HepG2 (cell line): ENCODE data around the gene SPTY2D1. TPM values are rescaled to one million over a fixed set of nuclear protein-coding genes. Genes with fewer than 3 reads are reported as not detected.

Experiments used
- ATF2 ChIP-seq: sonication (generic); formaldehyde crosslinking; IDR thresholded peaks from 2 replicates; pipeline ENCODE4 v1.4.0; 2020; ENCODE audit warnings: missing genetic modification reagents
- CREBL2 ChIP-seq: sonication (generic); formaldehyde crosslinking; IDR thresholded peaks from 2 replicates; pipeline ENCODE4 v1.8.1; 2023; ENCODE audit warnings: missing genetic modification reagents, mild to moderate bottlenecking, borderline replicate concordance
- FOXK2 ChIP-seq: fragments of 450-650 bp; IDR thresholded peaks from 2 replicates; pipeline ENCODE4 v1.6.1; 2016
- GTF2F1 ChIP-seq: fragments of 150-350 bp; IDR thresholded peaks from 2 replicates; pipeline ENCODE4 v1.6.1; 2014; ENCODE audit warnings: low read length
- HIVEP1 ChIP-seq: sonication (generic); formaldehyde crosslinking; IDR thresholded peaks from 2 replicates; pipeline ENCODE4 v1.4.0; 2020; ENCODE audit warnings: mild to moderate bottlenecking, missing genetic modification reagents
- MAX ChIP-seq: IDR thresholded peaks from 2 replicates; pipeline ENCODE4 v1.6.1; 2012; ENCODE audit warnings: inconsistent platforms
- MYPOP ChIP-seq: sonication (generic); formaldehyde crosslinking; IDR thresholded peaks from 2 replicates; pipeline ENCODE4 v1.8.1; 2023; ENCODE audit warnings: mild to moderate bottlenecking, moderate library complexity, missing genetic modification reagents
- PAX8 ChIP-seq: sonication (generic); formaldehyde crosslinking; IDR thresholded peaks from 2 replicates; pipeline ENCODE4 v1.8.0; 2022; ENCODE audit warnings: mild to moderate bottlenecking, missing genetic modification reagents, borderline replicate concordance
- PBX3 ChIP-seq: sonication (generic); formaldehyde crosslinking; IDR thresholded peaks from 2 replicates; pipeline ENCODE4 v1.8.1; 2023; ENCODE audit warnings: missing genetic modification reagents, inconsistent platforms, borderline replicate concordance
- POLR2G ChIP-seq: fragments of 200-400 bp; formaldehyde crosslinking; IDR thresholded peaks from 2 replicates; pipeline ENCODE4 v1.6.1; 2018; ENCODE audit warnings: mild to moderate bottlenecking, low read depth, low read length, moderate library complexity
- SNAPC2 ChIP-seq: sonication (generic); formaldehyde crosslinking; IDR thresholded peaks from 2 replicates; pipeline ENCODE4 v1.8.1; 2022; ENCODE audit warnings: mild to moderate bottlenecking, missing genetic modification reagents
- SRSF1 ChIP-seq: fragments of 200-400 bp; formaldehyde crosslinking; optimal IDR thresholded peaks from 2 replicates; pipeline ENCODE3; 2017; ENCODE audit warnings: mild to moderate bottlenecking, low read depth, low read length, moderate library complexity
- TRIM24 ChIP-seq: sonication (generic); formaldehyde crosslinking; IDR thresholded peaks from 2 replicates; pipeline ENCODE4 v1.8.0; 2022; ENCODE audit warnings: mild to moderate bottlenecking, missing genetic modification reagents
- XBP1 ChIP-seq: sonication (generic); formaldehyde crosslinking; IDR thresholded peaks from 2 replicates; pipeline ENCODE4 v1.5.0; 2020; ENCODE audit warnings: missing genetic modification reagents
- ZFP62 ChIP-seq: sonication (generic); formaldehyde crosslinking; IDR thresholded peaks from 2 replicates; pipeline ENCODE4 v1.4.0; 2020; ENCODE audit warnings: missing genetic modification reagents
- ZNF225 ChIP-seq: sonication (generic); formaldehyde crosslinking; IDR thresholded peaks from 2 replicates; pipeline ENCODE4 v1.4.0; 2020; ENCODE audit warnings: mild to moderate bottlenecking, missing genetic modification reagents
- ZNF275 ChIP-seq: sonication (generic); formaldehyde crosslinking; IDR thresholded peaks from 2 replicates; pipeline ENCODE4 v1.8.0; 2022; ENCODE audit warnings: missing genetic modification reagents, mild to moderate bottlenecking, inconsistent platforms, borderline replicate concordance
- ZNF557 ChIP-seq: sonication (generic); formaldehyde crosslinking; IDR thresholded peaks from 2 replicates; pipeline ENCODE4 v1.4.0; 2020; ENCODE audit warnings: missing genetic modification reagents
- ZNF605 ChIP-seq: sonication (generic); formaldehyde crosslinking; IDR thresholded peaks from 2 replicates; pipeline ENCODE4 v1.8.0; 2022; ENCODE audit warnings: mild to moderate bottlenecking, missing genetic modification reagents
- ZNF800 ChIP-seq: sonication (generic); formaldehyde crosslinking; IDR thresholded peaks from 2 replicates; pipeline ENCODE4 v1.4.0; 2020; ENCODE audit warnings: missing genetic modification reagents
- ZSCAN22 ChIP-seq: sonication (generic); formaldehyde crosslinking; IDR thresholded peaks from 2 replicates; pipeline ENCODE4 v1.4.0; 2020; ENCODE audit warnings: mild to moderate bottlenecking, missing genetic modification reagents
- polyA plus RNA-seq, 8 experiments: library from polyadenylated mRNA; depleted of rRNA in 3 of 8; stranded (reverse) in 7 of 8; unstranded in 1 of 8; fragments of >200 nt; fragmentation: Illumina TruSeq in 4 of 8; extraction: Trizol in 4 of 8; gene quantifications; 2 replicates each; pipeline versions ENCODE4 v1.2.1 to v1.2.3, GENCODE V29; 2011 to 2016; ENCODE audit warnings: low read depth in 4 of 8, missing spikeins in 1 of 8, mixed read lengths in 1 of 8; ENCODE audit not compliant: insufficient read depth in 1 of 8
- total RNA-seq, 5 experiments: library from RNA; depleted of rRNA; stranded (reverse); fragments of >200 nt; fragmentation: Illumina TruSeq; extraction: Trizol; gene quantifications; 2 replicates each; pipeline ENCODE4 v1.2.3, GENCODE V29; 2016; ENCODE audit warnings: low read depth in 1 of 5

SPTY2D1 gene
- total and polyA plus RNA-seq, 2 of the 13 experiments (the other 11 are each of a cell fraction or from before 2014, with no cell fraction given): 6.9 to 14.8 TPM

- TF ChIP-seq MAX (peak; percentile 52), ZNF800 (peak; percentile 63), ZNF275 (peak; percentile 85; the same call in 1 of the 2 replicates), PAX8 (0 out of 2 replicates have a peak, but pooled peaks have one; percentile 80), ZNF225 (CRISPR knock-in tag) (peak; percentile 81), ZNF605 (CRISPR knock-in tag) (peak; percentile 76; the same call in 1 of the 2 replicates), MYPOP (CRISPR knock-in tag) (peak; percentile 63), FOXK2 (no peak), ZNF557 (CRISPR knock-in tag) (no peak), XBP1 (no peak; the same call in 1 of the 2 replicates), ZSCAN22 (CRISPR knock-in tag) (peak; percentile 48; the same call in 1 of the 2 replicates), ATF2 (peak; percentile 37; the same call in 1 of the 2 replicates), TRIM24 (CRISPR knock-in tag) (no peak), GTF2F1 (no peak), SRSF1 (peak; percentile 67), CREBL2 (CRISPR knock-in tag) (peak; percentile 71; the same call in 1 of the 2 replicates), ZFP62 (CRISPR knock-in tag) (no peak), POLR2G (peak; percentile 96), PBX3 (0 out of 2 replicates have a peak, but pooled peaks have one; percentile 53), HIVEP1 (CRISPR knock-in tag) (peak; percentile 58; the same call in 1 of the 2 replicates), SNAPC2 (CRISPR knock-in tag) (peak; percentile 69; the same call in 1 of the 2 replicates)
Observed at GRCh38 chr11:18588297-18589252, 45.6 kb downstream of the SPTY2D1 start, which contains the start of gene UEVLD (continued).
